ENCODE measurements around the gene MICALL1.
"Not testable (repeated sequence)": the region's sequence is repeated elsewhere in the genome, so short reads cannot be mapped to it uniquely, and the experiment has no call there.

Gene MICALL1

DNA sequence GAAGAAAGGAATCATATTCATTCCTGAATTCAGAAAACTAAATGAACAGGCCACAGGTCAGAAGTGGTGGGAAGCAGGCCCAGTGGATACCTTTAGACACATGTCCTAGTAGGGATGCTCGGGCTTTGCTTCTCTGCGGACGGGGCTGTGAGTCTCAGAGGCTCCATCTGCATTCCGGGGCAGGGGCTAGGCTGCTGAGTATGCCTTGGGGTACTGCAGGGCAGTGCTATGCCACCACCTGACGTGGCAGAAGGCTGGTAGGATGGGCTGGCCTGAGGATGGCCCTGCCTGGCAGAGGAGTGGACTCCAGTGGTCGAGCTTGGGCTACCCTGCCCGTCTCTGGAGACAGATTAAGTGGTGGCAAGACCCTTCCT is 37.7 kb downstream of the MICALL1 start:
- H3K9ac ChIP-seq (ENCODE audit: low read length): no peak overlapping the region
- no peaks in the 10 kb centered on the region for H3K4me1 ChIP-seq (ENCODE audit: insufficient read depth, low read length, severe bottlenecking)
- no peak overlapping the region for H3K4me2 ChIP-seq (ENCODE audit: low read length)
- H2AFZ ChIP-seq (ENCODE audit: low read length): no peak overlapping the region
- no peak overlapping the region for H3K27ac ChIP-seq (ENCODE audit: low read depth, low read length, poor library complexity, severe bottlenecking)
- no peaks in the 10 kb centered on the region for H3K9me2 ChIP-seq (ENCODE audit: low read depth, low read length)
- H3K27me3 ChIP-seq (ENCODE audit: insufficient read depth, low read length): no peaks in the 10 kb centered on the region
- H3F3A ChIP-seq (ENCODE audit: insufficient read depth, low read length): no peaks in the 10 kb centered on the region
- H3K4me3 ChIP-seq (ENCODE audit: low read depth, low read length, poor library complexity, severe bottlenecking): no peak overlapping the region
- TF ChIP-seq, protein P1, sequence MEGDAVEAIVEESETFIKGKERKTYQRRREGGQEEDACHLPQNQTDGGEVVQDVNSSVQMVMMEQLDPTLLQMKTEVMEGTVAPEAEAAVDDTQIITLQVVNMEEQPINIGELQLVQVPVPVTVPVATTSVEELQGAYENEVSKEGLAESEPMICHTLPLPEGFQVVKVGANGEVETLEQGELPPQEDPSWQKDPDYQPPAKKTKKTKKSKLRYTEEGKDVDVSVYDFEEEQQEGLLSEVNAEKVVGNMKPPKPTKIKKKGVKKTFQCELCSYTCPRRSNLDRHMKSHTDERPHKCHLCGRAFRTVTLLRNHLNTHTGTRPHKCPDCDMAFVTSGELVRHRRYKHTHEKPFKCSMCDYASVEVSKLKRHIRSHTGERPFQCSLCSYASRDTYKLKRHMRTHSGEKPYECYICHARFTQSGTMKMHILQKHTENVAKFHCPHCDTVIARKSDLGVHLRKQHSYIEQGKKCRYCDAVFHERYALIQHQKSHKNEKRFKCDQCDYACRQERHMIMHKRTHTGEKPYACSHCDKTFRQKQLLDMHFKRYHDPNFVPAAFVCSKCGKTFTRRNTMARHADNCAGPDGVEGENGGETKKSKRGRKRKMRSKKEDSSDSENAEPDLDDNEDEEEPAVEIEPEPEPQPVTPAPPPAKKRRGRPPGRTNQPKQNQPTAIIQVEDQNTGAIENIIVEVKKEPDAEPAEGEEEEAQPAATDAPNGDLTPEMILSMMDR (IDR thresholded peaks at IDR 0.05; ENCODE audit: low read length): no peak
- TF ChIP-seq EZH2 (IDR thresholded peaks at IDR 0.05; ENCODE audit: borderline replicate concordance, low read length): no peak
- H4K20me1 ChIP-seq (ENCODE audit: insufficient read depth, low read length): no peaks in the 10 kb centered on the region
- H3K9me3 ChIP-seq (ENCODE audit: low read length): no peaks in the 10 kb centered on the region
- peaks cover 18% of the 10 kb centered on the region; the same call in 1 of the 2 replicates for H3K36me3 ChIP-seq (ENCODE audit: insufficient read depth, low read length)
- no peaks in the 10 kb centered on the region for H3K79me2 ChIP-seq (ENCODE audit: insufficient read depth, low read length)

DNA sequence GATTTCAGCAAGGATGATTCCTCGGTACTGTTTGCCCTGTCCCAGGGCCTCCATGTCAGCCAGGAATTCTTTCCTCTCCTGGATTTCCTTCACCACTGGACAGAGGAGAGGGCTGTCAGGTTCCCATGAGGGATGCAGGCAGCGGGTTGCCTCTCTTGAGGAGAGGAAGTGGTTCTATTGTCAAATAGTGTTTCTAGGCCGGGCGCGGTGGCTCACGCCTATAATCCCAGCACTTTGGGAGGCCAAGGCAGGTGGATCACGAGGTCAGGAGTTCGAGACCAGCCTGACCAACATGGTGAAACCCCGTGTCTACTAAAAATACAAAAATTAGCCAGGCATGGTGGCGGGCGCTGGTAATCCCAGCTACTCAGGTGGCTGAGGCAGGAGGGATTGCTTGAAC is 38.3 kb downstream of the MICALL1 start:
- peaks cover 18% of the 10 kb centered on the region; the same call in 1 of the 2 replicates for H3K36me3 ChIP-seq (ENCODE audit: insufficient read depth, low read length)
- H2AFZ ChIP-seq (ENCODE audit: low read length); H3K9ac ChIP-seq (ENCODE audit: low read length); H3K4me1 ChIP-seq (ENCODE audit: insufficient read depth, low read length, severe bottlenecking); H3K9me3 ChIP-seq (ENCODE audit: low read length); H4K20me1 ChIP-seq (ENCODE audit: insufficient read depth, low read length); H3K4me3 ChIP-seq (ENCODE audit: low read depth, low read length, poor library complexity, severe bottlenecking); H3K27me3 ChIP-seq (ENCODE audit: insufficient read depth, low read length); H3K4me2 ChIP-seq (ENCODE audit: low read length); H3K9me2 ChIP-seq (ENCODE audit: low read depth, low read length); H3F3A ChIP-seq (ENCODE audit: insufficient read depth, low read length); H3K27ac ChIP-seq (ENCODE audit: low read depth, low read length, poor library complexity, severe bottlenecking); H3K79me2 ChIP-seq (ENCODE audit: insufficient read depth, low read length): not testable (repeated sequence)

DNA sequence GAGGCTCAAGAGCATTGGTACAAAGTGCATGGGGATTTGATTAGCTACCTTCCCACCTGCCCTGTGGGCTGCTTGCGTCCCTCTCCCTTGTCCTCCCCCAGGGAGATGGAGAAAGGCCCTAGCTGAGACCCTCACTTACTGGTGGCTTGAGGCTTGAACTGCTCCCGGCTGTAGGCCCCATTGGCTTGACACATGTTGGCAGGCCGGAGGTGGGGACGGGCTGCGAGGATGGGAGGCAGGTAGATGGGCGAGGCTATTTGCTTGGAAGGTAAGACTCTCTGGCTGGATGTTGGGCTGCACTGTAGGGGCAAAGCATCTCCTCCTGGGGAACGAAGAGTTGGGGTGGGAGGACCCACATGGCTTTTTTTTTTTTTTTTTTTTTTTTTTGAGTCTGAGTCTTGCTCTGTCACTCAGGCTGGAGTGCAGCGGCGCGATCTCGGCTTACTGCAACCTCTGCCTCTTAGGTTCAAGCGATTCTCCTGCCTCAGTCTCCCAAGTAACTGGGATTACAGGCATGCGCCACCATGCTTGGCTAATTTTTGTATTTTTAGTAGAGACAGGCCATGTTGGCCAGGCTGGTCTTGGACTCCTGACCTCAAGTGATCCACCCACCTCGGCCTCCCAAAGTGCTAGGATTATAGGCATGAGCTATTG is 41.2 kb downstream of the MICALL1 start:
- not testable (repeated sequence) for H3K9me3 ChIP-seq (ENCODE audit: low read length); H3K79me2 ChIP-seq (ENCODE audit: insufficient read depth, low read length); H3F3A ChIP-seq (ENCODE audit: insufficient read depth, low read length); H3K9me2 ChIP-seq (ENCODE audit: low read depth, low read length); H2AFZ ChIP-seq (ENCODE audit: low read length); H3K4me3 ChIP-seq (ENCODE audit: low read depth, low read length, poor library complexity, severe bottlenecking); H3K4me1 ChIP-seq (ENCODE audit: insufficient read depth, low read length, severe bottlenecking); H3K27me3 ChIP-seq (ENCODE audit: insufficient read depth, low read length); H3K27ac ChIP-seq (ENCODE audit: low read depth, low read length, poor library complexity, severe bottlenecking); H3K9ac ChIP-seq (ENCODE audit: low read length); H3K36me3 ChIP-seq (ENCODE audit: insufficient read depth, low read length); H3K4me2 ChIP-seq (ENCODE audit: low read length); H4K20me1 ChIP-seq (ENCODE audit: insufficient read depth, low read length)

DNA sequence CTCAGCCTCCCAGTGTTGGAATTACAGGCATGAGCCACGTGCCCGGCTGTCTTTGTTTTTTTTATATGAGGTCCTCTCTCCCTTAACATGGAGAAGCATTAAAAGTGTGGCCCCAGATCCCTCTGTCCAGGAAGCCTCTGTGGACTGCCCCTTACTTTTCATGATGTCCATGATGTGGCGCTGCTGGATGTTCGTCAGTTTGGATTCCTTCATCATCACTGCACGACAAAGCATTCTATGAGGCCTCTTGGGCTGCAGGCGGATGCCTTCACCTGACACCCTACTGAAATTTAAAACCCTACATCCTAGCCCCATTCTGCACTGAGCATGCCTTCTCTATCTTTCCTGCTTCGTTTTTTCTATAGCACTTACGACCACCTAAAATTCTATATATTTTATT is 45.2 kb downstream of the MICALL1 start:
- H3K9ac ChIP-seq (ENCODE audit: low read length): no peak overlapping the region
- no peak overlapping the region for H3K4me3 ChIP-seq (ENCODE audit: low read depth, low read length, poor library complexity, severe bottlenecking)
- no peak overlapping the region for H3K4me2 ChIP-seq (ENCODE audit: low read length)
- H3K9me3 ChIP-seq (ENCODE audit: low read length): no peaks in the 10 kb centered on the region
- TF ChIP-seq EZH2 (IDR thresholded peaks at IDR 0.05; ENCODE audit: borderline replicate concordance, low read length): no peak
- TF ChIP-seq, protein P1 (IDR thresholded peaks at IDR 0.05; ENCODE audit: low read length): no peak
- no peaks in the 10 kb centered on the region for H3K36me3 ChIP-seq (ENCODE audit: insufficient read depth, low read length)
- H4K20me1 ChIP-seq (ENCODE audit: insufficient read depth, low read length): no peaks in the 10 kb centered on the region
- H3K9me2 ChIP-seq (ENCODE audit: low read depth, low read length): no peaks in the 10 kb centered on the region
- H2AFZ ChIP-seq (ENCODE audit: low read length): no peak overlapping the region
- no peaks in the 10 kb centered on the region for H3F3A ChIP-seq (ENCODE audit: insufficient read depth, low read length)
- H3K4me1 ChIP-seq (ENCODE audit: insufficient read depth, low read length, severe bottlenecking): peaks cover 20% of the 10 kb centered on the region
- H3K79me2 ChIP-seq (ENCODE audit: insufficient read depth, low read length): peaks cover 11% of the 10 kb centered on the region
- no peaks in the 10 kb centered on the region for H3K27me3 ChIP-seq (ENCODE audit: insufficient read depth, low read length)
- no peak overlapping the region for H3K27ac ChIP-seq (ENCODE audit: low read depth, low read length, poor library complexity, severe bottlenecking)

DNA sequence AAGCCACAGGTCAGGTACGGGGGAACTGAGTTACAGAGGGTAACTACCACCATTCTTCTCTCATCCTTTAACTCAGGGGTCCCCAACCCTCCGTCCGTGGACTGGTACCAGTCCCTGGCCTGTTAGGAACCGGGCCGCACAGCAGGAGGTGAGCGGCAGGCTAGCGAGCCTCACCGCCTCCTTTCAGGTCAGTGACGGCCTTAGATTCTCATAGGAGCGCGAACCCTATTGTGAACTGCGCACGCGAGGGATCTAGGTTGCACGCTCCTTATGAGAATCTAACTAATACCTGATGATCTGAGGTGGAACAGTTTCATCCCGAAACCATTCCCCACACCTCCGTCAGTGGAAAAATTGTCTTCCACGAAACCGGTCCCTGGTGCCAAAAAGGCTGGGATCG is 46.5 kb downstream of the MICALL1 start:
- H2AFZ ChIP-seq (ENCODE audit: low read length); H4K20me1 ChIP-seq (ENCODE audit: insufficient read depth, low read length); H3K9me3 ChIP-seq (ENCODE audit: low read length); H3K9me2 ChIP-seq (ENCODE audit: low read depth, low read length); H3K27ac ChIP-seq (ENCODE audit: low read depth, low read length, poor library complexity, severe bottlenecking); H3F3A ChIP-seq (ENCODE audit: insufficient read depth, low read length); H3K27me3 ChIP-seq (ENCODE audit: insufficient read depth, low read length): not testable (repeated sequence)
- Histone ChIP-seq H3K36me3 (ENCODE audit: insufficient read depth, low read length) (peaks cover 13% of the 10 kb centered on the region), H3K4me3 (ENCODE audit: low read depth, low read length, poor library complexity, severe bottlenecking) (peak overlapping the region; percentile 95), H3K9ac (ENCODE audit: low read length) (peak overlapping the region; percentile 92; the same call in 1 of the 2 replicates), H3K79me2 (ENCODE audit: insufficient read depth, low read length) (peaks cover 11% of the 10 kb centered on the region), H3K4me2 (ENCODE audit: low read length) (peak overlapping the region; percentile 79), H3K4me1 (ENCODE audit: insufficient read depth, low read length, severe bottlenecking) (peaks cover 20% of the 10 kb centered on the region)
